LNCaP clone FGC (cell line): ENCODE results near the gene CDC42BPA.

Experiments used
- DNase-seq: peaks from one replicate; pipeline ENCODE4 v3.0.0-alpha.2; 2011; ENCODE audit warnings: low read depth
- H3K4me3 ChIP-seq: 2 replicates; pipeline ENCODE4 v1.5.1; 2011; ENCODE audit warnings: mild to moderate bottlenecking, low read depth, low read length, control low read depth
- TF ChIP-seq, protein P1 (sequence below): IDR thresholded peaks from 2 replicates; pipeline ENCODE4 v1.5.1; 2012; ENCODE audit warnings: mild to moderate bottlenecking; ENCODE audit not compliant: control insufficient read depth, insufficient read depth; ENCODE audit errors: extremely low read depth

The CDC42BPA gene

DNA sequence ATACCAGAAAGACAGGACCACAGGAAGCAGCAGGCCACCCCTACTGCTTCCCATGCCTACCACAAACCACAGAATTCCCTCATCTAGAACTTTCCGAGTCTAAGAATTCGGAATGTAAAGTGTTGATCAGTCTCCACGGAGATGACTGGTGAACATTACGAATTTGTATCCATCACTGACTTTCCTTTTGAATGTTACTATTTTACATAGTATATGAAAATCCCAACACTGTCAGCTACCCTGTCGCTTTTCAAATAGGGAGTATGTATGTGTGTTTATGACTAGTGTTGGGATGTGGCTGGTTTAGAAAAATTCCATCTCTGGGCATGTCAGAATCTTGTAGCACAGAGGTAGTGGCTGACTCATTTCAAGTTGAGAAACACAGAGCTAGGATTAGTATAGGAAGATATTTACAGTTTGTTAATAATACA is 260.0 kb downstream of the CDC42BPA start:
- TF ChIP-seq, protein P1, sequence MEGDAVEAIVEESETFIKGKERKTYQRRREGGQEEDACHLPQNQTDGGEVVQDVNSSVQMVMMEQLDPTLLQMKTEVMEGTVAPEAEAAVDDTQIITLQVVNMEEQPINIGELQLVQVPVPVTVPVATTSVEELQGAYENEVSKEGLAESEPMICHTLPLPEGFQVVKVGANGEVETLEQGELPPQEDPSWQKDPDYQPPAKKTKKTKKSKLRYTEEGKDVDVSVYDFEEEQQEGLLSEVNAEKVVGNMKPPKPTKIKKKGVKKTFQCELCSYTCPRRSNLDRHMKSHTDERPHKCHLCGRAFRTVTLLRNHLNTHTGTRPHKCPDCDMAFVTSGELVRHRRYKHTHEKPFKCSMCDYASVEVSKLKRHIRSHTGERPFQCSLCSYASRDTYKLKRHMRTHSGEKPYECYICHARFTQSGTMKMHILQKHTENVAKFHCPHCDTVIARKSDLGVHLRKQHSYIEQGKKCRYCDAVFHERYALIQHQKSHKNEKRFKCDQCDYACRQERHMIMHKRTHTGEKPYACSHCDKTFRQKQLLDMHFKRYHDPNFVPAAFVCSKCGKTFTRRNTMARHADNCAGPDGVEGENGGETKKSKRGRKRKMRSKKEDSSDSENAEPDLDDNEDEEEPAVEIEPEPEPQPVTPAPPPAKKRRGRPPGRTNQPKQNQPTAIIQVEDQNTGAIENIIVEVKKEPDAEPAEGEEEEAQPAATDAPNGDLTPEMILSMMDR = no peak
- no peak overlapping the region for H3K4me3 ChIP-seq
- DNase-seq = no peak

DNA sequence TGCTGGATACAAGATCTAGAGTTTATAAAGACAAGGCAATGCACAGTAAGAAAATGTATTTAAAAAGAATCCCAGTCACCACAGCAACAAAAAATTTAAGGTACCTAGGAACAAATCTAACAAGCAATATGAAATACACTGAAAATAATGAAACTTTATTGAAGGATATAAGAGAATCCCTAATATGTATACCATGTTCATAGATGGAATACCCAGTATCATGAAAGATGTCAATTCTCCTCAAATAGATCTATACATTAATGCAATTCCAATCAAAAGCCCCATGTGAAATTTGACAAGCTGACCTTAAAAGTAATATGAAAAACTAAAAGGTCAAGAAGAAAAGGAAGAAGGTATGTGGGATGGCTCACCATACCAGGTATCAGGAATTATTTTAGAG is 269.0 kb downstream of the CDC42BPA start:
- DNase-seq = no peak
- H3K4me3 ChIP-seq = no peak overlapping the region
- TF ChIP-seq, protein P1 = no peak

DNA sequence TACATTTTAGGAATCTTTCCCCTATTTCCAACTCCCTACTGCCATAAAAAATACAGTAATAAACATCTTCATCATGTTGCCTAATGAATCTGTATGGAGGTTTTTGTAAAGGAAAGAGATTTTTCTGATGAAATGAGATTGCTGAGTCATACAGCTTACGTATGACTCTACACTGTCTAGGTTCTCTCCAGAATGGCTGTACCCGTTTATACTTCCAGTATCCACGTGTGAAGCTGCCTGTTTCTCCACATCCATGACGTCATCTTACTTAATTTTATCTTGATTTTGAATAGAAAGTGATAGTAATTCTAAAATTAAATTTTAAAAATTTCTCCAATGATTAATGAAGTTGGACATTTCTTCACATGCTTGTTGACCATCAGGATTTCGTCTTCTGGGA is 274.5 kb downstream of the CDC42BPA start:
- TF ChIP-seq, protein P1 = no peak
- no peak overlapping the region for H3K4me3 ChIP-seq
- DNase-seq = no peak

DNA sequence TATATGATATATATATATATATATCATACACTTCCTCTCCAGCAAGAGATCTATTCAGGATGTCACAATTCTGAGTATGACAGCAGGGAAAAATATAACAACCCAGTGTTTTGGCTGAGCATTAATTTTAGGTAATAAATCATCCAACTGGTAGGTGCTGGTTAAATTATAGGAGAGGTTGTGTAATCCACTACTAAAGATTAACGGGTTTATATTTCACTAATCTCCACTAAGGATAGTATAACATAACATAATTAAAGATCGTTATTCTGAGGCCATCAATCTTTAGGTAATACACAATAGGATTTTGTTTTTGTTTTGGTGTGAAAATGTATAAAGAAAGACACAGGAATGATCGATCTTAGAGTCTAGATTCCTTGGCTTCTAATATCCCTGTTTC is 276.0 kb downstream of the CDC42BPA start:
- no peak overlapping the region for H3K4me3 ChIP-seq
- TF ChIP-seq, protein P1 = no peak
- DNase-seq = no peak

DNA sequence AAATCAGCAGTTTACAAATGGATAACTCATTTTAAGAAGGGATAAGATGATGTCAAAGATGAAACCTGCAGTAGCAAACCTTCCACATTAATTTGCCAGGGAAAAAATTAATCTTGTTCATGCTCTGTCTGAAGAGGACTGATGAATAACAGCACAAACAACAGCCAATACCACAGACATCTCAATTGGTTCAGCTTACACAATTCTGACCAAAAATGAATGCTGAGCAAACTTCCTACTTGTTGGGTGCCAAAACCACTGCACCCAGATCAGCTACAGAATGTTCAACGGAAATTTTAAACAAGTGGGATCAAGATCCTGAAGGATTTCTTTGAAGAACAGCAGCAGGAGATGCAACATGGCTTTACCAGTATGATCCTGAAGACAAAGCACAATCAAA is 279.9 kb downstream of the CDC42BPA start:
- DNase-seq = no peak

DNA sequence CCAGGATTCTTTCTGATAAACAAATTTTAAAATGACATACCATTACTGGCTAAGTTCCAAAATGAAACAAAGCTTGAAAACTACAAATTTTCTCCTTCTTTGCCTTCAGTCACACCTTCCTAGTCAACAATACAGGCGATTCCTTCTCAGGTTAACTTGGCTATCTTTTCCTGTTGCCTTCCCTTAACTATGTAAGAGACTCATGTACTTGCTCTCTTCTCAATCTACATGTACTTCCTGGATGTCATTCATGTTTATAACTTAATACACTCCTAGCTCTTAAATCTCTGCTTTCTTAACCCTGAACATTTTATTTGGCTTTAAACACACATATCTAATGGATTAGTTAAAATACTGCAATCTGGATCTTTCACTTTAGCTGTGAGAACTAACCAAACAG is 281.2 kb downstream of the CDC42BPA start:
- no peak for DNase-seq
- no peak overlapping the region for H3K4me3 ChIP-seq
- TF ChIP-seq, protein P1 = no peak

More for the DNA sequence above, 279.9 kb downstream of the CDC42BPA start:
- TF ChIP-seq, protein P1 = no peak
- H3K4me3 ChIP-seq = no peak overlapping the region

DNA sequence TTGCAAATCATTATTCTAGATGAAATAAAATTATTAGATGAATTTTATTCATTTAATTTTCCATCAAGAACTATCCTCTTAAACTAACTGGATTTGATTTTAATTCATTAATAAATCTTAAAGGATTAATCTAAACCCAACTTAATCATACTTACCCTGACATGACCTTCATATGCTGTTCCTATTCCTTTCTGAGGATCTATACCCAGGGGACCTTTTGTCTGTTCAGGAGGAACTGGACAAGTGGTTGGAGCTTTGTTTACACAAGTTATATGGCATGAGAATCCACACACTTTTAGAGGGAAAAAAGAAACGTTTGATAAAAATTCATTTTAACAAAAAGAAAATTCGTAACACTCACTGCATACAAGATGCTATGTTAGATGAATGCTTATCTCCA is 283.0 kb downstream of the CDC42BPA start:
- TF ChIP-seq, protein P1 = no peak
- no peak overlapping the region for H3K4me3 ChIP-seq
- DNase-seq = no peak
